BE2C (cell line): ENCODE data around the gene LRRC4C.

ENCODE experiments used
- DNase-seq: peaks from one replicate; pipeline ENCODE4 v3.0.0-alpha.2; 2020
- H3K27me3 ChIP-seq: fragments of 250-450 bp; sonication (Bioruptor Pico); 2 replicates; pipeline ENCODE4 v1.5.1; 2020; ENCODE audit warnings: mild to moderate bottlenecking
- H3K36me3 ChIP-seq: fragments of 250-450 bp; sonication (Bioruptor Pico); 2 replicates; pipeline ENCODE4 v1.5.1; 2020; ENCODE audit warnings: mild to moderate bottlenecking
- H3K4me1 ChIP-seq: fragments of 250-450 bp; sonication (Bioruptor Pico); 2 replicates; pipeline ENCODE4 v1.5.1; 2020
- H3K4me3 ChIP-seq: 2 replicates; pipeline ENCODE4 v1.5.1; 2011; ENCODE audit warnings: low read depth, low read length
- H3K9me3 ChIP-seq: fragments of 250-450 bp; sonication (Bioruptor Pico); 2 replicates; pipeline ENCODE4 v1.5.1; 2020
- CTCF ChIP-seq: IDR thresholded peaks from 2 replicates; pipeline ENCODE4 v1.5.1; 2012; ENCODE audit warnings: mild to moderate bottlenecking, low read depth, low read length

The LRRC4C gene

DNA sequence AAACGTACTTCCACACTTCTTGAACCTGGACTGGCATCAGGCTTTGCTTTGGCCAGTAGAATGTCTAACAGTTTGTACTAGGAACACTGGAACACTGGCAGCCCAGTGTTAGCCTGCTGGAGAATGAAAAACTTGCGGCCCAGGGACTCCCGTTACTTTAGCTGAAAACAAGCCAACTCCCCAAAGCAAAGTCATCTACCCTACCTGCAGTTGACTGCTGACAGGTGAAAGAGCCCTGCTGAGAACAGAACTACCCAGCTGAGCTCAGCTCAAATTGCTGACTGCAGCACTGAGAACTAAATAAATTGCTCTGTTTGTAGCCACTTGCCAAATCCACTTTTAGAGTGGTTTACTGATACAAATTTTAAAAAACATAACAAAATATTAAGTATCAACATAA lies 342.5 kb downstream of the LRRC4C start:
- no peaks in the 10 kb centered on the region for H3K36me3 ChIP-seq
- DNase-seq, result no peak
- no peaks in the 10 kb centered on the region for H3K27me3 ChIP-seq
- no peak overlapping the region for H3K4me3 ChIP-seq
- TF ChIP-seq CTCF, result no peak
- H3K9me3 ChIP-seq, result no peaks in the 10 kb centered on the region
- H3K4me1 ChIP-seq, result no peaks in the 10 kb centered on the region

DNA sequence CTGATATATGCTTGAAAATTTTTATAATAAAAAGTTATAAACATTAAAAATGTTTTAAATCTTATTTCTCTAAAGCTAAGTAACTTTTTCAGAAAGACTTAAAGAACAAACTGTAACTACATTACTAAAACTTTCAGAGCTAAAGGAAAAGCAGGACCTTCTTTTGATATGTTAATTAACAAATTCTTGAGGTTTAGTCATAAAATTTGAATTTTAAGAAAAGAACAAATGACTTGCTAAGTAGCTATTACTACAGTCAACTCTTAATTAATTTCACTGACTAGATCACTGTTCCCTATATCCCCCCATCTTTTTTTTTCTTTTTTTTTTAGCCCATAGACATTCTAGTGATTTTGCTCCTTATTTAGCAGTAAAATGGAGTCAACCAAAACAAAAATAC lies 344.4 kb downstream of the LRRC4C start:
- DNase-seq, result no peak
- Histone ChIP-seq H3K4me1 (no peaks in the 10 kb centered on the region), H3K27me3 (no peaks in the 10 kb centered on the region), H3K36me3 (no peaks in the 10 kb centered on the region), H3K4me3 (no peak overlapping the region), H3K9me3 (no peaks in the 10 kb centered on the region)
- TF ChIP-seq CTCF, result no peak

GRCh38 chr11:41113160-41113559 lies 346.3 kb downstream of the LRRC4C start:
- Histone ChIP-seq H3K4me3 (no peak overlapping the region), H3K27me3 (no peaks in the 10 kb centered on the region), H3K4me1 (no peaks in the 10 kb centered on the region), H3K36me3 (no peaks in the 10 kb centered on the region), H3K9me3 (no peaks in the 10 kb centered on the region)
- DNase-seq, result no peak
- TF ChIP-seq CTCF, result no peak

- H3K27me3 ChIP-seq, result no peaks in the 10 kb centered on the region
- no peaks in the 10 kb centered on the region for H3K36me3 ChIP-seq
- H3K4me1 ChIP-seq, result no peaks in the 10 kb centered on the region
- no peaks in the 10 kb centered on the region for H3K9me3 ChIP-seq
- no peak for TF ChIP-seq CTCF
- no peak for DNase-seq
- H3K4me3 ChIP-seq, result no peak overlapping the region
Observed at GRCh38 chr11:41110527-41110926, 348.9 kb downstream of the LRRC4C start.

DNA sequence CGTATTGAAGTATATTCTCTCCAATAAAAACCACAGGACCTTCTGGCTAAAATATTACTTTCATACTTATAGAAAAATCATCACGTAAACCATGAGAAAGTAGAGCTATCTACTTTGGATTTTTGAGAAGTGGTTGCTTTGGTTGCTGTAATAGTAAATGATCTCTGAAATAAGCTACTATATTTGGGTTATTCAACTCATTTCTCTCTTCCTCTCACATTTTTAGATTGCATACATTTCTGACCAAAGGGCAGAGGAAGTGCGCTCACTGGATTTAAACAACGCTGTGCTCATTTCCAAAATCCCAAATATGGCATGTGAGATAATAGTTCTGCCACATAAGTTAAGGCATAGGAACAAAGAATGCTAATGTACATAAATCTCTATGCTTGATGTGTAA lies 357.0 kb downstream of the LRRC4C start:
- no peak overlapping the region for H3K4me3 ChIP-seq
- no peaks in the 10 kb centered on the region for H3K36me3 ChIP-seq
- no peak for DNase-seq
- no peaks in the 10 kb centered on the region for H3K9me3 ChIP-seq
- H3K27me3 ChIP-seq, result no peaks in the 10 kb centered on the region
- H3K4me1 ChIP-seq, result no peaks in the 10 kb centered on the region
- TF ChIP-seq CTCF, result no peak

DNA sequence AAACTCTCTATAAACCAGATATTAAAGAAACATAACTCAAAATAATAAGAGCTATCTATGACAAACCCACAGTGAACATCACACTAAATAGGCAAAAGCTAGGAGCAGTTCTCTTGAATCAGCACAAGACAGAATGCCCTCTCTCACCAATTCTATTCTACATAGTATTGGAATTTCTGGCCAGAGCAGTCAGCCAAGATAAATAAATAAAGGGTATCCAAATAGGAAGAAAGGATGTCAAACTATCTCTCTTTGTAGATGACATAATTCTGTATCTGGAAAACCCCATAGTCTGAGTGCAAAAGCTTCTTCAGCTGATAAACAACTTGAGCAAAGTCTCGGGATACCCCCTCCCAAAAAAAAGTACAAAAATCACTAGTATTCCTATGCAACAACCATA lies 359.8 kb downstream of the LRRC4C start:
- H3K36me3 ChIP-seq, result no peaks in the 10 kb centered on the region
- no peaks in the 10 kb centered on the region for H3K4me1 ChIP-seq
- no peaks in the 10 kb centered on the region for H3K27me3 ChIP-seq
- no peaks in the 10 kb centered on the region for H3K9me3 ChIP-seq
- DNase-seq, result no peak
- no peak for TF ChIP-seq CTCF
- no peak overlapping the region for H3K4me3 ChIP-seq
